GM23338 (cell line): Measurements from ENCODE around the gene HRH2. TPM values are rescaled to one million over a fixed set of nuclear protein-coding genes. Genes with fewer than 3 reads are reported as not detected.

ENCODE experiments used
- ATAC-seq: fragments of 200-7000 bp; cut with Tn5 transposase; 3 replicates; pipeline ENCODE4 v1.9.1; 2020
- DNase-seq: peaks from one replicate; pipeline ENCODE4 v3.0.0-alpha.2; 2015; ENCODE audit warnings: low spot score
- H2AFZ ChIP-seq: fragments of 200-600 bp; sonication (generic); 2 replicates; pipeline ENCODE4 v1.8.0; 2016; ENCODE audit warnings: antibody characterized with exemption, mild to moderate bottlenecking, moderate library complexity
- H3F3A ChIP-seq: fragments of 200-600 bp; sonication (generic); replicated peaks from 2 replicates; pipeline ENCODE4 v1.8.0; 2017; ENCODE audit warnings: antibody characterized with exemption, mixed run types, low read depth
- H3K27ac ChIP-seq: fragments of 200-600 bp; sonication (generic); 2 replicates; pipeline ENCODE4 v1.6.1; 2016; ENCODE audit warnings: low read depth
- H3K27me3 ChIP-seq: fragments of 200-600 bp; sonication (generic); 2 replicates; pipeline ENCODE4 v1.8.0; 2016; ENCODE audit warnings: mild to moderate bottlenecking, mixed run types, moderate library complexity; ENCODE audit not compliant: insufficient read depth
- H3K36me3 ChIP-seq: fragments of 200-600 bp; sonication (generic); 2 replicates; pipeline ENCODE4 v1.8.0; 2016; ENCODE audit warnings: mild to moderate bottlenecking; ENCODE audit not compliant: insufficient read depth
- H3K4me1 ChIP-seq: fragments of 200-600 bp; sonication (generic); 2 replicates; pipeline ENCODE4 v1.8.0; 2016; ENCODE audit warnings: mild to moderate bottlenecking, moderate library complexity; ENCODE audit not compliant: insufficient read depth
- H3K4me2 ChIP-seq: fragments of 200-600 bp; sonication (generic); 2 replicates; pipeline ENCODE4 v1.7.1; 2017; ENCODE audit warnings: mixed run types
- H3K4me3 ChIP-seq: fragments of 200-600 bp; sonication (generic); 2 replicates; pipeline ENCODE4 v1.6.1; 2016; ENCODE audit warnings: mixed run types
- H3K79me2 ChIP-seq: fragments of 200-600 bp; sonication (generic); replicated peaks from 2 replicates; pipeline ENCODE4 v1.8.0; 2017; ENCODE audit warnings: mild to moderate bottlenecking; ENCODE audit not compliant: insufficient read depth
- H3K9me2 ChIP-seq: fragments of 200-600 bp; sonication (generic); 2 replicates; pipeline ENCODE4 v1.8.0; 2017; ENCODE audit not compliant: insufficient read depth
- H4K20me1 ChIP-seq: fragments of 200-600 bp; sonication (generic); replicated peaks from 2 replicates; pipeline ENCODE4 v1.8.0; 2017; ENCODE audit warnings: mild to moderate bottlenecking; ENCODE audit not compliant: insufficient read depth
- H3K27ac Mint-ChIP-seq: 2 replicates; pipeline ENCODE4 v1.8.0; 2020; ENCODE audit warnings: inconsistent platforms, mild to moderate bottlenecking, moderate library complexity, mixed read lengths
- H3K27me3 Mint-ChIP-seq: 3 replicates; pipeline ENCODE4 v1.8.0; 2022; ENCODE audit warnings: low read depth, mild to moderate bottlenecking, moderate library complexity, mixed read lengths, inconsistent platforms; ENCODE audit not compliant: insufficient read depth, poor library complexity
- H3K36me3 Mint-ChIP-seq: 3 replicates; pipeline ENCODE4 v1.8.0; 2021; ENCODE audit warnings: low read depth, mild to moderate bottlenecking, inconsistent platforms, moderate library complexity, mixed read lengths
- H3K4me1 Mint-ChIP-seq: 3 replicates; pipeline ENCODE4 v1.8.0; 2020; ENCODE audit warnings: mild to moderate bottlenecking, inconsistent platforms, mixed read lengths
- H3K4me3 Mint-ChIP-seq: 3 replicates; pipeline ENCODE4 v1.8.0; 2021; ENCODE audit warnings: moderate library complexity, mild to moderate bottlenecking, inconsistent platforms, mixed read lengths
- H3K9me3 Mint-ChIP-seq: 3 replicates; pipeline ENCODE4 v1.8.0; 2020; ENCODE audit warnings: moderate library complexity, mild to moderate bottlenecking, inconsistent platforms, mixed read lengths
- CTCF ChIP-seq, 2 experiments: fragments of 200-600 bp in 1 of 2; sonication (generic) in 1 of 2; conservative IDR thresholded peaks; 2 replicates each; pipeline versions ENCODE4 v1.5.1 to v1.6.1; 2016 to 2017; ENCODE audit warnings: antibody characterized with exemption in 2 of 2, low read depth in 2 of 2, mild to moderate bottlenecking in 2 of 2, moderate library complexity in 1 of 2
- ETS1 ChIP-seq: IDR thresholded peaks from 2 replicates; pipeline ENCODE4 v1.6.1; 2016; ENCODE audit warnings: antibody characterized with exemption
- EZH2 ChIP-seq: fragments of 200-600 bp; sonication (generic); IDR thresholded peaks from one replicate; pipeline ENCODE4 v1.8.0; 2017; ENCODE audit warnings: antibody characterized with exemption, mild to moderate bottlenecking, low read depth; ENCODE audit not compliant: unreplicated experiment
- EZH2phosphoT487 ChIP-seq: fragments of 200-600 bp; sonication (generic); IDR thresholded peaks from one replicate; pipeline ENCODE4 v1.8.1; 2018; ENCODE audit warnings: antibody characterized with exemption; ENCODE audit not compliant: unreplicated experiment
- POLR2AphosphoS5 ChIP-seq: IDR thresholded peaks from 2 replicates; pipeline ENCODE4 v1.6.1; 2016; ENCODE audit warnings: antibody characterized with exemption, low read depth
- REST ChIP-seq: IDR thresholded peaks from one replicate; pipeline ENCODE4 v1.6.1; 2018; ENCODE audit warnings: antibody characterized with exemption; ENCODE audit not compliant: unreplicated experiment
- STAT1 ChIP-seq: IDR thresholded peaks from one replicate; pipeline ENCODE4 v1.6.1; 2016; ENCODE audit warnings: antibody characterized with exemption; ENCODE audit not compliant: unreplicated experiment
- ZNF114 ChIP-seq: fragments of 250-450 bp; sonication (Bioruptor Pico); IDR thresholded peaks from 2 replicates; pipeline ENCODE4 v1.5.0; 2020; ENCODE audit warnings: mild to moderate bottlenecking, moderate library complexity
- ZNF331 ChIP-seq: fragments of 250-450 bp; sonication (Bioruptor Pico); IDR thresholded peaks from 2 replicates; pipeline ENCODE4 v1.5.0; 2020; ENCODE audit warnings: low read depth, mild to moderate bottlenecking, moderate library complexity
- polyA plus RNA-seq: library from polyadenylated mRNA; unstranded; fragments of >200 nt; fragmentation: Nextera tagmentation; extraction: Ambion mirVana; gene quantifications from 2 replicates; pipeline ENCODE4 v1.2.1, GENCODE V29; 2016
- total RNA-seq: library from RNA; depleted of rRNA; stranded (reverse); fragments of >200 nt; shearing (Covaris generic); gene quantifications from 2 replicates; pipeline ENCODE4 v1.2.3, GENCODE V29; 2014

HRH2 gene
- total and polyA plus RNA-seq, 2 experiments from 2014 or later = 6.8 to 7.0 TPM

- TF ChIP-seq REST = no peak
- TF ChIP-seq STAT1 = no peak
- no peak for TF ChIP-seq POLR2AphosphoS5
- TF ChIP-seq ZNF331 (CRISPR knock-in tag) = no peak
- TF ChIP-seq CTCF (conservative IDR thresholded peaks at IDR 0.05; ENCODE audit: low read depth in 2 of 2) = no peak
- TF ChIP-seq EZH2 = no peak
- TF ChIP-seq EZH2phosphoT487 = no peak
- no peak for TF ChIP-seq ETS1
These were observed 37.6 kb downstream of the HRH2 start (continued) for GRCh38 chr5:175695161-175696126.

- H3K27me3 Mint-ChIP-seq = peaks cover 18% of the 10 kb centered on the region
- H3K4me1 Mint-ChIP-seq = peaks cover 22% of the 10 kb centered on the region
- no peaks in the 10 kb centered on the region for H3K9me3 Mint-ChIP-seq
- 0 out of 2 replicates have a peak overlapping the region, but pooled peaks have one; percentile 4 for H2AFZ ChIP-seq
- H3F3A ChIP-seq = no peaks in the 10 kb centered on the region
- H3K9me2 ChIP-seq = no peaks in the 10 kb centered on the region
- peak; percentile 82 for ATAC-seq
- H3K4me1 ChIP-seq = peaks cover 13% of the 10 kb centered on the region
- DNase-seq = peak; percentile 92
- H3K79me2 ChIP-seq = no peaks in the 10 kb centered on the region
- no peak overlapping the region for H3K4me3 Mint-ChIP-seq
- H3K27ac Mint-ChIP-seq = peak overlapping the region; percentile 57
- H3K36me3 ChIP-seq = no peaks in the 10 kb centered on the region
- H3K4me3 ChIP-seq = no peak overlapping the region
- H3K27ac ChIP-seq = no peak overlapping the region
- no peaks in the 10 kb centered on the region for H3K36me3 Mint-ChIP-seq
- no peaks in the 10 kb centered on the region for H3K27me3 ChIP-seq
- 0 out of 2 replicates have a peak overlapping the region, but pooled peaks have one; percentile 6 for H3K4me2 ChIP-seq
- H4K20me1 ChIP-seq = no peaks in the 10 kb centered on the region
- TF ChIP-seq EZH2phosphoT487 (no peak), ZNF114 (CRISPR knock-in tag) (no peak), CTCF (conservative IDR thresholded peaks at IDR 0.05; ENCODE audit: low read depth in 2 of 2) (peak; percentile 86 to 91), EZH2 (no peak), REST (no peak), ETS1 (peak; percentile 73)
These were observed 38.4 kb downstream of the HRH2 start for GRCh38 chr5:175696139-175696854.
